ENCODE measurements around the gene ENTREP1. TPM values are rescaled to one million over a fixed set of nuclear protein-coding genes. Genes with fewer than 3 reads are reported as not detected.

Gene ENTREP1
- total RNA-seq, 2 experiments from 2014 or later = not detected

DNA sequence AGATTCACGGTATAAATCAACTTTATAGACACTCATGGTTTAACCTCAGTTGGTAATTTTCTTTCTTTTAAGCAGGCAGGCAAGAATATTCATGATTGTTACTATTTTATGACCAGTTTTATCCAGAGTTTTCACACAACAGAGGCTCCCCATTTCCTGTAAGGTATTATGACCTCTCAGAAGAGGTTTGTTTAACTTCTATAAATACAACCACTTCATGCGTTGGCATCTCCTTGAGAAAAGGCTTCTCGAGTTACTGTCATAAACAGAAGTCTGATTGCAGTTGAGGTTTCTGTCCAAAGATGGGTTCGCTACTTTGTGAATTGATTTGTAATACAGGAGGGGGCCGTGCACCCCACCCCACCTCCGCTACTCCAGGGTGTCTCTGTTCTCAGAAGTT is 55.3 kb downstream of the ENTREP1 start:
- ChIA-PET POLR2A (no interaction called here), CTCF (ENCODE audit: unreplicated experiment) (no interaction called here)
- no peak for DNase-seq (ENCODE audit: low spot score)
- Histone ChIP-seq H3K27ac (ENCODE audit: low read depth, low read length, poor library complexity, severe bottlenecking) (no peak overlapping the region), H3K4me3 (ENCODE audit: low read depth, low read length, poor library complexity, severe bottlenecking) (no peak overlapping the region), H4K20me1 (ENCODE audit: insufficient read depth, low read length) (no peaks in the 10 kb centered on the region), H3K4me1 (ENCODE audit: insufficient read depth, low read length, poor library complexity, severe bottlenecking) (no peaks in the 10 kb centered on the region), H3K79me2 (ENCODE audit: insufficient read depth, low read depth, low read length) (no peaks in the 10 kb centered on the region), H3K9me3 (ENCODE audit: low read length) (no peaks in the 10 kb centered on the region), H3K9me2 (ENCODE audit: insufficient read depth, low read length) (no peaks in the 10 kb centered on the region), H2AFZ (ENCODE audit: low read length) (no peak overlapping the region), H3K36me3 (ENCODE audit: insufficient read depth, low read length) (no peaks in the 10 kb centered on the region), H3K4me2 (ENCODE audit: low read length) (no peak overlapping the region)
- intact Hi-C loops (cut with micrococcal nuclease; ENCODE audit: unreplicated experiment) = no loop called here
- BruUV-seq (replicated peaks) = no TSS peak
- TF ChIP-seq EZH2phosphoT487 (IDR thresholded peaks at IDR 0.05; ENCODE audit: borderline replicate concordance, low read depth, low read length) (no peak), CTCF (conservative IDR thresholded peaks at IDR 0.05; ENCODE audit: low read length) (no peak)

- no peaks in the 10 kb centered on the region for H3K36me3 ChIP-seq (ENCODE audit: insufficient read depth, low read length)
- no TSS peak for BruUV-seq (replicated peaks)
- no peaks in the 10 kb centered on the region for H3K79me2 ChIP-seq (ENCODE audit: insufficient read depth, low read depth, low read length)
- ChIA-PET CTCF (ENCODE audit: unreplicated experiment) (no interaction called here), POLR2A (no interaction called here)
- DNase-seq (ENCODE audit: low spot score) = no peak
- H3K4me1 ChIP-seq (ENCODE audit: insufficient read depth, low read length, poor library complexity, severe bottlenecking) = no peaks in the 10 kb centered on the region
- H3K9me2 ChIP-seq (ENCODE audit: insufficient read depth, low read length) = no peaks in the 10 kb centered on the region
- H2AFZ ChIP-seq (ENCODE audit: low read length) = no peak overlapping the region
- H4K20me1 ChIP-seq (ENCODE audit: insufficient read depth, low read length) = no peaks in the 10 kb centered on the region
- no peak overlapping the region for H3K4me3 ChIP-seq (ENCODE audit: low read depth, low read length, poor library complexity, severe bottlenecking)
- H3K4me2 ChIP-seq (ENCODE audit: low read length) = no peak overlapping the region
- TF ChIP-seq CTCF (conservative IDR thresholded peaks at IDR 0.05; ENCODE audit: low read length) = no peak
- no peak for TF ChIP-seq EZH2phosphoT487 (IDR thresholded peaks at IDR 0.05; ENCODE audit: borderline replicate concordance, low read depth, low read length)
- H3K27ac ChIP-seq (ENCODE audit: low read depth, low read length, poor library complexity, severe bottlenecking) = no peak overlapping the region
- no peaks in the 10 kb centered on the region for H3K9me3 ChIP-seq (ENCODE audit: low read length)
- intact Hi-C loops (cut with micrococcal nuclease; ENCODE audit: unreplicated experiment) = no loop called here
Observed at GRCh38 chr9:69380811-69381210, 55.8 kb downstream of the ENTREP1 start.

DNA sequence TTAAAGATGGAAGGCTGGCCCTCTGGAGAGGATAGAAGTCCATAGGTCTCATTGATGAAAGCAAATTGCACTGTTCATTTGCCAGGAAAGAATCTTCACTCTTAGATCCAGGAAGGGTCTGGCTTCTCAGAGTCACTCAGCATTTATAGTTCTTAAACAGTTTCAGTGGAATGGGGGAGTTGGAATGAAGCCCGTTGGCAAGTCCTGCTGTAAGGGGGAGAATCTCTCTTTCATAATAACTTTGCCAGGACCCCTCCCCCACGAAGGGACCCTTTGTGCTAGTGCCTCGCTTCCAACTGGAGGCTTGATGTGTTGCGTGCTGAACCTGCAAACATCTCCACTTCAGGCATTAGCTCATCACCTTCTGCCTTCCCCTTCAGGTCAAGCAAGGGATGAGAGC is 57.1 kb downstream of the ENTREP1 start:
- Histone ChIP-seq H3K9me2 (ENCODE audit: insufficient read depth, low read length) (no peaks in the 10 kb centered on the region), H3K4me1 (ENCODE audit: insufficient read depth, low read length, poor library complexity, severe bottlenecking) (no peaks in the 10 kb centered on the region), H3K79me2 (ENCODE audit: insufficient read depth, low read depth, low read length) (no peaks in the 10 kb centered on the region), H3K4me2 (ENCODE audit: low read length) (no peak overlapping the region), H3K4me3 (ENCODE audit: low read depth, low read length, poor library complexity, severe bottlenecking) (no peak overlapping the region), H3K36me3 (ENCODE audit: insufficient read depth, low read length) (no peaks in the 10 kb centered on the region), H3K9me3 (ENCODE audit: low read length) (no peaks in the 10 kb centered on the region), H2AFZ (ENCODE audit: low read length) (no peak overlapping the region), H4K20me1 (ENCODE audit: insufficient read depth, low read length) (no peaks in the 10 kb centered on the region), H3K27ac (ENCODE audit: low read depth, low read length, poor library complexity, severe bottlenecking) (no peak overlapping the region)
- DNase-seq (ENCODE audit: low spot score) = no peak
- CTCF ChIA-PET (ENCODE audit: unreplicated experiment) = no interaction called here
- TF ChIP-seq CTCF (conservative IDR thresholded peaks at IDR 0.05; ENCODE audit: low read length) = no peak
- BruUV-seq (replicated peaks) = no TSS peak
- POLR2A ChIA-PET = no interaction called here
- intact Hi-C loops (cut with micrococcal nuclease; ENCODE audit: unreplicated experiment) = no loop called here
